SK-N-SH treated with all-trans-retinoic acid at 6 μM for 48 hours (cell line): ENCODE results near the gene FGFR3.

Experiments used
- ATAC-seq: fragments of 200-7000 bp; cut with Tn5 transposase; 3 replicates; pipeline ENCODE4 v1.9.1; 2020; ENCODE audit warnings: mild to moderate bottlenecking, moderate library complexity
- ARNTL ChIP-seq: fragments of 450-650 bp; formaldehyde crosslinking; IDR thresholded peaks from 2 replicates; pipeline ENCODE4 v1.5.0; 2020; ENCODE audit warnings: low read depth, mild to moderate bottlenecking, moderate library complexity, borderline replicate concordance
- BACH2 ChIP-seq: fragments of 250-450 bp; sonication (Bioruptor Pico); IDR thresholded peaks from 2 replicates; pipeline ENCODE4 v1.9.0; 2021; ENCODE audit warnings: mild to moderate bottlenecking, borderline replicate concordance
- CREB5 ChIP-seq: fragments of 250-450 bp; sonication (Bioruptor Pico); IDR thresholded peaks from 2 replicates; pipeline ENCODE4 v1.5.1; 2020; ENCODE audit warnings: low read depth, mild to moderate bottlenecking, moderate library complexity
- CSDC2 ChIP-seq: fragments of 250-450 bp; sonication (Bioruptor Pico); IDR thresholded peaks from 2 replicates; pipeline ENCODE4 v1.5.0; 2020; ENCODE audit warnings: mild to moderate bottlenecking, moderate library complexity
- CSRNP3 ChIP-seq: fragments of 250-450 bp; sonication (Bioruptor Pico); IDR thresholded peaks from 2 replicates; pipeline ENCODE4 v1.5.1; 2021; ENCODE audit warnings: mild to moderate bottlenecking, moderate library complexity
- ESRRG ChIP-seq: fragments of 250-450 bp; sonication (Bioruptor Pico); IDR thresholded peaks from 2 replicates; pipeline ENCODE4 v1.6.1; 2021; ENCODE audit warnings: mild to moderate bottlenecking
- GLIS3 ChIP-seq: fragments of 250-450 bp; sonication (Bioruptor Pico); IDR thresholded peaks from 2 replicates; pipeline ENCODE4 v1.5.0; 2020; ENCODE audit warnings: mild to moderate bottlenecking, moderate library complexity
- ISL1 ChIP-seq: fragments of 250-450 bp; sonication (Bioruptor Pico); IDR thresholded peaks from 2 replicates; pipeline ENCODE4 v2.1.2; 2022; ENCODE audit warnings: mild to moderate bottlenecking, moderate library complexity
- OSR1 ChIP-seq: fragments of 250-450 bp; sonication (Bioruptor Pico); IDR thresholded peaks from 2 replicates; pipeline ENCODE4 v1.8.0; 2022; ENCODE audit warnings: moderate library complexity, mild to moderate bottlenecking, inconsistent platforms
- PPARA ChIP-seq: fragments of 250-450 bp; sonication (Bioruptor Pico); IDR thresholded peaks from 2 replicates; pipeline ENCODE4 v1.5.0; 2020; ENCODE audit warnings: mild to moderate bottlenecking, borderline replicate concordance
- RARB ChIP-seq: fragments of 250-450 bp; sonication (Bioruptor Pico); IDR thresholded peaks from 2 replicates; pipeline ENCODE4 v1.8.0; 2021; ENCODE audit warnings: mild to moderate bottlenecking, moderate library complexity
- SNAI2 ChIP-seq: fragments of 250-450 bp; sonication (Bioruptor Pico); IDR thresholded peaks from 2 replicates; pipeline ENCODE4 v1.5.0; 2020; ENCODE audit warnings: mild to moderate bottlenecking, moderate library complexity
- TCF4 ChIP-seq: fragments of 250-450 bp; sonication (Bioruptor Pico); IDR thresholded peaks from 2 replicates; pipeline ENCODE4 v1.8.0; 2021; ENCODE audit warnings: mild to moderate bottlenecking, moderate library complexity, borderline replicate concordance
- TOX ChIP-seq: fragments of 250-450 bp; sonication (Bioruptor Pico); IDR thresholded peaks from 2 replicates; pipeline ENCODE4 v1.8.0; 2021; ENCODE audit warnings: mild to moderate bottlenecking, moderate library complexity, borderline replicate concordance
- TSHZ2 ChIP-seq: fragments of 250-450 bp; sonication (Bioruptor Pico); IDR thresholded peaks from 2 replicates; pipeline ENCODE4 v1.5.0; 2020; ENCODE audit warnings: mild to moderate bottlenecking, moderate library complexity
- ZC3H10 ChIP-seq: fragments of 250-450 bp; sonication (Bioruptor Pico); IDR thresholded peaks from 2 replicates; pipeline ENCODE4 v1.5.1; 2021; ENCODE audit warnings: mild to moderate bottlenecking, moderate library complexity
- ZFP3 ChIP-seq: fragments of 250-450 bp; sonication (Bioruptor Pico); IDR thresholded peaks from 2 replicates; pipeline ENCODE4 v1.5.0; 2020; ENCODE audit warnings: mild to moderate bottlenecking, moderate library complexity
- ZFP30 ChIP-seq: fragments of 450-650 bp; formaldehyde crosslinking; IDR thresholded peaks from 2 replicates; pipeline ENCODE4 v1.5.0; 2022; ENCODE audit warnings: mild to moderate bottlenecking, moderate library complexity
- ZNF565 ChIP-seq: fragments of 450-650 bp; formaldehyde crosslinking; conservative IDR thresholded peaks from 2 replicates; pipeline ENCODE4 v1.5.0; 2020; ENCODE audit warnings: low read depth, mild to moderate bottlenecking, moderate library complexity
- ZNF70 ChIP-seq: fragments of 450-650 bp; formaldehyde crosslinking; IDR thresholded peaks from 2 replicates; pipeline ENCODE4 v1.5.0; 2020; ENCODE audit warnings: mild to moderate bottlenecking, moderate library complexity
- ZNF8 ChIP-seq: fragments of 450-650 bp; formaldehyde crosslinking; IDR thresholded peaks from 2 replicates; pipeline ENCODE4 v1.5.0; 2020; ENCODE audit warnings: mild to moderate bottlenecking, moderate library complexity

FGFR3 gene

GRCh38 chr4:1831331-1831730 lies 38.2 kb downstream of the FGFR3 start:
- ATAC-seq: no peak
- TF ChIP-seq ISL1 (CRISPR knock-in tag) (no peak), ZFP30 (no peak), ESRRG (CRISPR knock-in tag) (no peak), PPARA (no peak), RARB (CRISPR knock-in tag) (no peak), CSDC2 (CRISPR knock-in tag) (no peak), SNAI2 (CRISPR knock-in tag) (no peak), CSRNP3 (CRISPR knock-in tag) (no peak), GLIS3 (CRISPR knock-in tag) (no peak), ZC3H10 (CRISPR knock-in tag) (no peak), CREB5 (no peak), TSHZ2 (CRISPR knock-in tag) (no peak), TCF4 (CRISPR knock-in tag) (no peak), OSR1 (no peak)

GRCh38 chr4:1832690-1833089 lies 39.6 kb downstream of the FGFR3 start:
- no peak for ATAC-seq
- TF ChIP-seq TSHZ2 (CRISPR knock-in tag) (no peak), ZNF70 (CRISPR knock-in tag) (no peak), CREB5 (no peak), OSR1 (no peak), ZFP30 (no peak), TOX (no peak), TCF4 (CRISPR knock-in tag) (no peak), GLIS3 (CRISPR knock-in tag) (no peak), RARB (CRISPR knock-in tag) (no peak), ISL1 (CRISPR knock-in tag) (no peak), SNAI2 (CRISPR knock-in tag) (no peak), ZNF8 (CRISPR knock-in tag) (no peak), ZC3H10 (CRISPR knock-in tag) (no peak), CSDC2 (CRISPR knock-in tag) (no peak), ARNTL (no peak), BACH2 (CRISPR knock-in tag) (no peak)
- TF ChIP-seq, all 23 proteins: peak for 0

- TF ChIP-seq ZNF565 (CRISPR knock-in tag): no peak
- TF ChIP-seq ARNTL: no peak
- no peak for TF ChIP-seq PPARA
- TF ChIP-seq TCF4 (CRISPR knock-in tag): no peak
- TF ChIP-seq TOX: no peak
- no peak for TF ChIP-seq ZNF70 (CRISPR knock-in tag)
- no peak for TF ChIP-seq CSDC2 (CRISPR knock-in tag)
- no peak for TF ChIP-seq ZFP30
- no peak for TF ChIP-seq ZNF8 (CRISPR knock-in tag)
- no peak for TF ChIP-seq TSHZ2 (CRISPR knock-in tag)
- TF ChIP-seq RARB (CRISPR knock-in tag): no peak
- no peak for TF ChIP-seq ZC3H10 (CRISPR knock-in tag)
- TF ChIP-seq GLIS3 (CRISPR knock-in tag): no peak
- TF ChIP-seq CSRNP3 (CRISPR knock-in tag): no peak
- TF ChIP-seq ZFP3: no peak
- no peak for ATAC-seq
These were observed 40.4 kb downstream of the FGFR3 start for GRCh38 chr4:1833307-1834046.
